HL-60 (cell line): ENCODE measurements around the gene MAD1L1.

Source experiments
- DNase-seq, 2 experiments: peaks; one replicate each; pipeline ENCODE4 v3.0.0-alpha.2; 2010 to 2020; ENCODE audit warnings: low read depth in 1 of 2, low spot score in 1 of 2
- H3K27ac ChIP-seq: fragments of 250-450 bp; sonication (Bioruptor Pico); replicated peaks from 2 replicates; pipeline ENCODE4 v1.5.1; 2020; ENCODE audit warnings: mild to moderate bottlenecking, moderate library complexity
- H3K27me3 ChIP-seq: fragments of 250-450 bp; sonication (Bioruptor Pico); 2 replicates; pipeline ENCODE4 v1.5.1; 2021; ENCODE audit warnings: mild to moderate bottlenecking, moderate library complexity; ENCODE audit not compliant: insufficient read depth, poor library complexity, severe bottlenecking
- H3K4me3 ChIP-seq: replicated peaks from 2 replicates; pipeline ENCODE4 v1.5.1; 2011; ENCODE audit warnings: mild to moderate bottlenecking, control low read depth, low read length; ENCODE audit not compliant: insufficient read depth
- GABPA ChIP-seq: IDR thresholded peaks from 2 replicates; pipeline ENCODE4 v1.6.1; 2012; ENCODE audit warnings: low read depth
- POLR2AphosphoS5 ChIP-seq: IDR thresholded peaks from 2 replicates; pipeline ENCODE4 v1.6.1; 2012; ENCODE audit warnings: low read depth
- SPI1 ChIP-seq: IDR thresholded peaks from 2 replicates; pipeline ENCODE4 v1.6.1; 2012; ENCODE audit warnings: low read depth, mild to moderate bottlenecking, borderline replicate concordance
- TF ChIP-seq, protein P1 (sequence below): IDR thresholded peaks from 2 replicates; pipeline ENCODE4 v1.6.1; 2012; ENCODE audit warnings: low read depth; ENCODE audit not compliant: insufficient replicate concordance
- TF ChIP-seq, protein P2 (sequence below): IDR thresholded peaks from one replicate; pipeline ENCODE4 v1.5.1; 2011; ENCODE audit warnings: low read length, control low read depth, inconsistent platforms; ENCODE audit not compliant: insufficient read depth

The MAD1L1 gene

DNA sequence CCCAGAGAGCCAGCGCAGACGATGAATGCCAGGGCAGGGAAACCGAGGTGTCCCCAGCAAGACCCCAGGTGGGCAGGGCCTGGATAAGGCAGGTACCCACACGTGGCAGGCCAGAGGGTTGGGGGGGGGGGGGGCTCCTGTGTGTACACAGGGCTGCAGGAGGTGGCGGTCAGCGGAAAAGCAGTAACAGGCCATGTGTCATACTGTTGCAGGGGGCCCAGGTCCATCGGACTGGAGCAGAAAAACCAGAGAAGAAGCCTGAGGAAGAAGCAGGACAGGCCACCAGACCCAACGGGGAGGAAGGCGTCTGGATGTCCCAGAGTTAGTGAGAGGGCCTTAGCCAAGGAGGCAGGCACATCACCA, 116.3 kb downstream of the MAD1L1 start:
- Histone ChIP-seq H3K4me3 (no peak overlapping the region), H3K27ac (no peak overlapping the region), H3K27me3 (no peaks in the 10 kb centered on the region)
- TF ChIP-seq, protein P1, sequence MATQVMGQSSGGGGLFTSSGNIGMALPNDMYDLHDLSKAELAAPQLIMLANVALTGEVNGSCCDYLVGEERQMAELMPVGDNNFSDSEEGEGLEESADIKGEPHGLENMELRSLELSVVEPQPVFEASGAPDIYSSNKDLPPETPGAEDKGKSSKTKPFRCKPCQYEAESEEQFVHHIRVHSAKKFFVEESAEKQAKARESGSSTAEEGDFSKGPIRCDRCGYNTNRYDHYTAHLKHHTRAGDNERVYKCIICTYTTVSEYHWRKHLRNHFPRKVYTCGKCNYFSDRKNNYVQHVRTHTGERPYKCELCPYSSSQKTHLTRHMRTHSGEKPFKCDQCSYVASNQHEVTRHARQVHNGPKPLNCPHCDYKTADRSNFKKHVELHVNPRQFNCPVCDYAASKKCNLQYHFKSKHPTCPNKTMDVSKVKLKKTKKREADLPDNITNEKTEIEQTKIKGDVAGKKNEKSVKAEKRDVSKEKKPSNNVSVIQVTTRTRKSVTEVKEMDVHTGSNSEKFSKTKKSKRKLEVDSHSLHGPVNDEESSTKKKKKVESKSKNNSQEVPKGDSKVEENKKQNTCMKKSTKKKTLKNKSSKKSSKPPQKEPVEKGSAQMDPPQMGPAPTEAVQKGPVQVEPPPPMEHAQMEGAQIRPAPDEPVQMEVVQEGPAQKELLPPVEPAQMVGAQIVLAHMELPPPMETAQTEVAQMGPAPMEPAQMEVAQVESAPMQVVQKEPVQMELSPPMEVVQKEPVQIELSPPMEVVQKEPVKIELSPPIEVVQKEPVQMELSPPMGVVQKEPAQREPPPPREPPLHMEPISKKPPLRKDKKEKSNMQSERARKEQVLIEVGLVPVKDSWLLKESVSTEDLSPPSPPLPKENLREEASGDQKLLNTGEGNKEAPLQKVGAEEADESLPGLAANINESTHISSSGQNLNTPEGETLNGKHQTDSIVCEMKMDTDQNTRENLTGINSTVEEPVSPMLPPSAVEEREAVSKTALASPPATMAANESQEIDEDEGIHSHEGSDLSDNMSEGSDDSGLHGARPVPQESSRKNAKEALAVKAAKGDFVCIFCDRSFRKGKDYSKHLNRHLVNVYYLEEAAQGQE, result no peak
- TF ChIP-seq GABPA (no peak), SPI1 (no peak), POLR2AphosphoS5 (no peak)
- TF ChIP-seq, protein P2, sequence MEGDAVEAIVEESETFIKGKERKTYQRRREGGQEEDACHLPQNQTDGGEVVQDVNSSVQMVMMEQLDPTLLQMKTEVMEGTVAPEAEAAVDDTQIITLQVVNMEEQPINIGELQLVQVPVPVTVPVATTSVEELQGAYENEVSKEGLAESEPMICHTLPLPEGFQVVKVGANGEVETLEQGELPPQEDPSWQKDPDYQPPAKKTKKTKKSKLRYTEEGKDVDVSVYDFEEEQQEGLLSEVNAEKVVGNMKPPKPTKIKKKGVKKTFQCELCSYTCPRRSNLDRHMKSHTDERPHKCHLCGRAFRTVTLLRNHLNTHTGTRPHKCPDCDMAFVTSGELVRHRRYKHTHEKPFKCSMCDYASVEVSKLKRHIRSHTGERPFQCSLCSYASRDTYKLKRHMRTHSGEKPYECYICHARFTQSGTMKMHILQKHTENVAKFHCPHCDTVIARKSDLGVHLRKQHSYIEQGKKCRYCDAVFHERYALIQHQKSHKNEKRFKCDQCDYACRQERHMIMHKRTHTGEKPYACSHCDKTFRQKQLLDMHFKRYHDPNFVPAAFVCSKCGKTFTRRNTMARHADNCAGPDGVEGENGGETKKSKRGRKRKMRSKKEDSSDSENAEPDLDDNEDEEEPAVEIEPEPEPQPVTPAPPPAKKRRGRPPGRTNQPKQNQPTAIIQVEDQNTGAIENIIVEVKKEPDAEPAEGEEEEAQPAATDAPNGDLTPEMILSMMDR, result no peak
- no peak for DNase-seq

DNA sequence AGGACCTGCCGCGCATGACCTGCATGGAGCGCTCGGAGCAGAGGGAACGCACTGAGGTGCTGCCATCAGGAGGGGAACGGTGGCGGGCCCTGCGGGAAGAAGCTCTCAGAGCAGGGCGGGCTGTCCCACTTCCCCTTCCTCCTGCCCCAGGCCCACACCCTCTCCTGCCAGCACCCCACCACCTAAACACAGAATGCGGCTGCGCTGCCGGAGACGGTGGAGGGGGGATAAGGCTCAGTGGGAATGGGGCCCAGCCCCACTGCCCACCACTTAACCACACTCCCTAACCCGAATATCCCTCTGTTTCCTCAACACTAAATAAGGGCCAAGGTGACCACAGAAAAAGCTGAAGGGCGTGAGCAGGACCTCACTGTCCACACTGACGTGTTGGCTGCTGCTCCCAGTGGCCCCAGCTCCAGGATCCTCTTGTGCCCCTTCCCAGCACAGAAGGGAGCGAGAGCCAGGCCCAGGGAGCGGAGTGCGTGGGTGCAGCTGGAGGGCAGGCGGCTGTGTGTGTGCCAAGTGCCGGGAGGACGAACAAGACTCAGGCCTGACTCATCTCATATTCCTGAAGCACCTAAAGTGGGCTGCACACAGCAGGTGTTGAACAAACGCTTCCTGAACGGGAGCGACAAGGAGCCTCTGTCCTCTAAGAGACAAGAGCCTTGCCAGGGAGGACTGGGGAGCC, 116.8 kb downstream of the MAD1L1 start:
- TF ChIP-seq, protein P1, result no peak
- peak; percentile 88 for TF ChIP-seq SPI1
- Histone ChIP-seq H3K27ac (peak overlapping the region; percentile 48), H3K4me3 (no peak overlapping the region), H3K27me3 (no peaks in the 10 kb centered on the region)
- DNase-seq, result peak in 1 of 2 experiments; percentile 70

DNA sequence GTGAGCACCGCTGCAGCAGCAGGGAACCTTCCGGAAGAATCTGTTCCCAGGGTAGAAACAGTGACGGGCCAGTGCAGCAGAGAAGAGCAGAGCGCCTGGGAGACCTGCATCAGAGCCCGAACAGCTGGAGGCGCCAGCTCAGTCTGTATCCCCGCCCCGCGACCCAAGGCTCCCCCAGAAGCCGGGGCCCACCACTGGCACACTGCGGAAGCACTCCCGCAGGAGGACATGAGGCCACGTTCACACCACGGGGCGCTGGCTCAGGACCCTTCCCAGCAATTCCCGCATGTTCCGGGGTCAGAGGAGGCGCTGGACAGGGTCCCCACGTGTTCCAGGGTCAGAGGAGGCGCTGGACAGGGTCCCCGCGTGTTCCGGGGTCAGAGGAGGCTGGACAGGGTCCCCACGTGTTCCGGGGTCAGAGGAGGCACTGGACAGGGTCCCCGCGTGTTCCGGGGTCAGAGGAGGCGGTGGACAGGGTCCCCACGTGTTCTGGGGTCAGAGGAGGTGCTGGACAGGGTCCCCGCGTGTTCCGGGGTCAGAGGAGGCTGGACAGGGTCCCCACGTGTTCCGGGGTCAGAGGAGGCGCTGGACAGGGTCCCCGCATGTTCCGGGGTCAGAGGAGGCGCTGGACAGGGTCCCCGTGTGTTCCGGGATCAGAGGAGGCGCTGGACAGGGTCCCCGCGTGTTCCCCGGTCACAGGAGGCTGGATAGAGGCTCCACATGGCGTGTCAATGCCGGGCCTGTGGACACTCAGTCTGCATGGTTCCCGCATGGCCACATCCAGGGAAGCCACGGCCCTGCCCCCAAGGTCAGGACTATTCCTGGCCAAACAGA, 117.6 kb downstream of the MAD1L1 start:
- H3K27ac ChIP-seq, result peak overlapping the region; percentile 48
- no peak for TF ChIP-seq GABPA
- no peak for TF ChIP-seq SPI1
- no peak for TF ChIP-seq POLR2AphosphoS5
- TF ChIP-seq, protein P1, result no peak
- TF ChIP-seq, protein P2, result no peak
- H3K27me3 ChIP-seq, result no peaks in the 10 kb centered on the region
- DNase-seq, result no peak
- H3K4me3 ChIP-seq, result no peak overlapping the region
